Activated CD8-positive, alpha-beta T cell treated with anti-CD3 and anti-CD28 coated beads for 36 hours (primary cell): ENCODE data around the gene CENPM. TPM values are rescaled to one million over a fixed set of nuclear protein-coding genes. Genes with fewer than 3 reads are reported as not detected.

Source experiments
- ATAC-seq: fragments of 200-7000 bp; cut with Tn5 transposase; one replicate; pipeline ENCODE4 v1.10.0; 2021; ENCODE audit warnings: mild to moderate bottlenecking, moderate library complexity
- CTCF ChIA-PET: fragments of 350-600 bp; sonication (Branson Sonifier 250); formaldehyde crosslinking; loops from one replicate; lab custom pipeline; 2021; ENCODE audit warnings: antibody characterized with exemption; lab: Charles Lee
- POLR2A ChIA-PET: fragments of 350-600 bp; sonication (Branson Sonifier 250); formaldehyde crosslinking; loops from one replicate; lab custom pipeline; 2021; ENCODE audit warnings: antibody characterized with exemption; lab: Charles Lee
- DNase-seq: peaks from one replicate; pipeline ENCODE4 v3.0.0-alpha.2; 2020
- H3K27ac Mint-ChIP-seq: one replicate; pipeline ENCODE4 v1.8.0; 2021; ENCODE audit warnings: mild to moderate bottlenecking, mixed read lengths
- H3K27me3 Mint-ChIP-seq: one replicate; pipeline ENCODE4 v1.8.0; 2021; ENCODE audit warnings: mixed read lengths
- H3K36me3 Mint-ChIP-seq: one replicate; pipeline ENCODE4 v1.8.0; 2021; ENCODE audit warnings: low read depth, mixed read lengths
- H3K4me1 Mint-ChIP-seq: one replicate; pipeline ENCODE4 v1.8.0; 2021; ENCODE audit warnings: low read depth, mixed read lengths
- H3K4me3 Mint-ChIP-seq: one replicate; pipeline ENCODE4 v1.8.0; 2021; ENCODE audit warnings: mild to moderate bottlenecking, moderate library complexity, mixed read lengths
- H3K9me3 Mint-ChIP-seq: one replicate; pipeline ENCODE4 v1.8.0; 2021; ENCODE audit warnings: mixed read lengths
- intact Hi-C: fragments of 100-400 bp; cut with micrococcal nuclease; formaldehyde crosslinking; loops from one replicate; pipeline ENCODE4 v1.10.0; 2022
- total RNA-seq, 2 experiments: library from RNA; stranded (reverse); gene quantifications; one replicate each; pipeline ENCODE4 v1.2.3, GENCODE V29; 2021
- TF ChIP-seq, protein P1 (sequence below): fragments of 200-600 bp; IDR thresholded peaks from one replicate; pipeline ENCODE4 v1.8.0; 2022; ENCODE audit warnings: antibody characterized with exemption, mild to moderate bottlenecking

Gene CENPM, protein sequence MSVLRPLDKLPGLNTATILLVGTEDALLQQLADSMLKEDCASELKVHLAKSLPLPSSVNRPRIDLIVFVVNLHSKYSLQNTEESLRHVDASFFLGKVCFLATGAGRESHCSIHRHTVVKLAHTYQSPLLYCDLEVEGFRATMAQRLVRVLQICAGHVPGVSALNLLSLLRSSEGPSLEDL
- total RNA-seq = 10 to 100 TPM; 62.5 to 63.1 TPM

DNA sequence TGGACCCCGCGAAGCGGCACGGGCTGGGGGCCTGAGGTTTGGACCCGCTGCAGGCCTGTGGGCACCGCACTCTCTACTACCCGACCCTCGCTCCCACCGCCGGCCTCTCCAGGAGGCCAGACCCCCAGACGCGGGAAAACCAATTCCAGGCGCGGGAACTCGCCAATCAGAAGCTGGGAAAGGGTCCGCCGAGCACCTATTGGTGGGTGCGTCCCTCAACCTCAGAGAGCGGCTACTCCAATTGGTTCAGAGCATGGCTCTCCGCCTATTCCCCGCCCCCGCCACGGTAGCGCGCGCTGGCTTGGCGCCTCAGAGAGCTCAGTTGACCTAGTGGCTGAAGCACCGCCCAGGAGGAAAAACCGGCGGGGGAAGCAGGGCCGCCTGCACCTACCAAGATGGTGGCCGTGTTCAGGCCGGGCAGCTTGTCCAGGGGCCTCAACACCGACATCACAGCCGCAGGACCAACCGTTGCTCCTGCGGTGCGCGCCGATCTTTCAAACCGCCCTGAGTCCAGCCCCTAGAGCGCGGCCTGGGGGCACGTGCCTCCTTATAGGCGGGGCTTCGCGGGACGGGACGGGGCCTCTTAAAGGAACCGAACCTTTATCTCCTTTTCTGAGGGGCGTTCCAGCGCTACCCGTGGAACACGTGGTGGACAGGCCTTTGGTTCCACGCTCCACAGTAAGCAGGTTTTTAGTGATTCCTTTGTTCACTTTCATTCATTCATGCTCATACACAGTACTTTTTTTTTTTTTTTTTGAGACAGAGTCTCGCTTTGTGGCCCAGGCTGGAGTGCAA is at the start of gene CENPM:
CENPM (minus strand) TSS at position 524 of the 795 bp plus-strand sequence; CDS start at position 448, 76 bp downstream.
- TF ChIP-seq, protein P1, sequence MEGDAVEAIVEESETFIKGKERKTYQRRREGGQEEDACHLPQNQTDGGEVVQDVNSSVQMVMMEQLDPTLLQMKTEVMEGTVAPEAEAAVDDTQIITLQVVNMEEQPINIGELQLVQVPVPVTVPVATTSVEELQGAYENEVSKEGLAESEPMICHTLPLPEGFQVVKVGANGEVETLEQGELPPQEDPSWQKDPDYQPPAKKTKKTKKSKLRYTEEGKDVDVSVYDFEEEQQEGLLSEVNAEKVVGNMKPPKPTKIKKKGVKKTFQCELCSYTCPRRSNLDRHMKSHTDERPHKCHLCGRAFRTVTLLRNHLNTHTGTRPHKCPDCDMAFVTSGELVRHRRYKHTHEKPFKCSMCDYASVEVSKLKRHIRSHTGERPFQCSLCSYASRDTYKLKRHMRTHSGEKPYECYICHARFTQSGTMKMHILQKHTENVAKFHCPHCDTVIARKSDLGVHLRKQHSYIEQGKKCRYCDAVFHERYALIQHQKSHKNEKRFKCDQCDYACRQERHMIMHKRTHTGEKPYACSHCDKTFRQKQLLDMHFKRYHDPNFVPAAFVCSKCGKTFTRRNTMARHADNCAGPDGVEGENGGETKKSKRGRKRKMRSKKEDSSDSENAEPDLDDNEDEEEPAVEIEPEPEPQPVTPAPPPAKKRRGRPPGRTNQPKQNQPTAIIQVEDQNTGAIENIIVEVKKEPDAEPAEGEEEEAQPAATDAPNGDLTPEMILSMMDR = peak; percentile 10
- H3K36me3 Mint-ChIP-seq = peaks cover 37% of the 10 kb centered on the region
- intact Hi-C loops = loop anchor here (10.0 kb wide), 1 partner anchor 128 kb away; the partner anchor contains the start of genes NAGA, PHETA2 and SMDT1
- H3K4me1 Mint-ChIP-seq = peaks cover 41% of the 10 kb centered on the region
- peak within 1 kb of the TSS; percentile 88 for H3K4me3 Mint-ChIP-seq
- H3K27me3 Mint-ChIP-seq = no peaks in the 10 kb centered on the region
- peak within 1 kb of the TSS; percentile 94 for H3K27ac Mint-ChIP-seq
- POLR2A ChIA-PET = interaction anchor here (0.7 to 2.2 kb wide), 18 partner anchors 14 to 509 kb away, joined by 3 to 13 read pairs (median 3); partner anchors contain the start of genes CCDC134, NDUFA6, SNU13 and SREBF2
- no peaks in the 10 kb centered on the region for H3K9me3 Mint-ChIP-seq
- CTCF ChIA-PET = interaction anchor here (0.6 to 2.3 kb wide), 13 partner anchors 10 to 498 kb away, joined by 3 to 19 read pairs (median 4); partner anchors contain the start of gene MEI1
- peak; percentile 97 for ATAC-seq
- peak; percentile 98 for DNase-seq

DNA sequence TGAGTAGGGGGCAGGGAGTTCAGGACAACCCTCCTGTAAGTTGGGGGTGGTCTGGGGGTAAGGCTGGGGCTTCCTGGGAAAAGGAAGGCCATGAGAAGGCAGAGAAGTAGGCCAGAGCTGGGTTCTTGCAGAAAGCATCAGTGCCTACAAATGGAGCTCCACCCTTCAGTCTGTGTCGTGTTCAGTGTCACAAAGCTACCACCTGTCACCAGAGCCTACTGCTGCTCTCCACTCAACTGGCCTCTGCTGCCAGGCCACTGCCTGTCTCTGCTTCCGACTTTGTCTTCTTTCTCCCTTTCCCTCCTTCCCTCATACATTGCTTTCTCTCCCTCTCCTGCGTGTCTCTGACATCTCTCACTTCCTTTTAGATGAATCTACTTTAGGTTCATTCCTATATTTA is 48.3 kb upstream of the CENPM start:
- Mint-ChIP-seq H3K4me3 (no peak overlapping the region), H3K4me1 (peaks cover 13% of the 10 kb centered on the region), H3K36me3 (peaks cover 5% of the 10 kb centered on the region), H3K9me3 (peaks cover 6% of the 10 kb centered on the region), H3K27ac (no peak overlapping the region), H3K27me3 (no peaks in the 10 kb centered on the region)
- CTCF ChIA-PET = interaction anchor here (1.6 kb wide), 1 partner anchor 298 kb away, joined by 5 read pairs; no protein-coding TSS in a partner anchor
- intact Hi-C loops = no loop called here
- TF ChIP-seq, protein P1 = no peak
- DNase-seq (no peak), ATAC-seq (no peak)
- POLR2A ChIA-PET = no interaction called here

DNA sequence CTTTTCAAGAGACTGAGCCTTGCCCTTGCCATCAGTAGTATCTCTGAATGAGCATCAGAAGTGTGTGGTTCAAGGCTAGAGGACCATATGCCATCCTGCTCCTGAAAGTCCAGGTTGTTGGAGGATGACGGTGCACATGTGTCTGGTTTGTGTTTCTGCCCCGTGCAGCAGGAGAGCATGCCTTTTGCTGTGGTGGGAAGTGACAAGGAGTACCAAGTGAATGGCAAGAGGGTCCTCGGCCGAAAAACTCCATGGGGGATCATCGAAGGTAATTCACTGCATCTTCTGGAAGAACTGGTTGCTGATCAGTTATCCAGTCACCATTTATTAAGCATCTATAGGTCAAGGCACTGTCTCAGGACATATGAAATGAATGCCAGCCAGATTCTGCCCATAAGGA is 45.5 kb upstream of the CENPM start:
- no peak for ATAC-seq
- POLR2A ChIA-PET = interaction anchor here (0.7 kb wide), 1 partner anchor 9 kb away, joined by 3 read pairs; no protein-coding TSS in a partner anchor
- H3K27ac Mint-ChIP-seq = no peak overlapping the region

DNA sequence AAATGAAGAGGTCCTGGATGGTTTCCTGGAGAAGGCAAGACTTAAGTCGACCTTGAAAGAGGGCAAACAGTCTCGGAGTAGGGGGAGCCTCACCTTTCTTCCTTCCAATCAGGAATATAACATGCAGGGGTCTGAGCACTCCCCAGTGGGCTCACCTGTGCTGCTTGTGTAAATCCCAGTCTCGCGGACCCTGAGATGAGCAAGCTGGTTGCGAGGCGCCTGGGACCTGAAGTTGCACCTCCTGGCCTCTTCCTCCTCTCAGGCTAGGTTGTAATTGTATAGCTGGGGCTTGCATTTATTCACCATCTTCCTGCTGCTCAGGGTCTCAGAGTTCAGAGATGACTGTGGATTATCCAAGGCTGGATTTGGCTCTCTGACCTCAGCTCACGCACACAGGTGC is 44.2 kb upstream of the CENPM start:
- Mint-ChIP-seq H3K4me3 (no peak overlapping the region), H3K36me3 (no peaks in the 10 kb centered on the region), H3K9me3 (no peaks in the 10 kb centered on the region), H3K4me1 (no peaks in the 10 kb centered on the region), H3K27me3 (peaks cover under 1% of the 10 kb centered on the region), H3K27ac (no peak overlapping the region)
- intact Hi-C loops = no loop called here
- CTCF ChIA-PET = no interaction called here
- TF ChIP-seq, protein P1 = no peak
- ATAC-seq (no peak), DNase-seq (no peak)
- POLR2A ChIA-PET = no interaction called here

More for the DNA sequence above, 45.5 kb upstream of the CENPM start:
- TF ChIP-seq, protein P1 = no peak
- no peaks in the 10 kb centered on the region for H3K27me3 Mint-ChIP-seq
- H3K4me1 Mint-ChIP-seq = no peaks in the 10 kb centered on the region
- H3K9me3 Mint-ChIP-seq = no peaks in the 10 kb centered on the region
- no peak for DNase-seq
- CTCF ChIA-PET = no interaction called here
- no peaks in the 10 kb centered on the region for H3K36me3 Mint-ChIP-seq
- intact Hi-C loops = no loop called here
- no peak overlapping the region for H3K4me3 Mint-ChIP-seq
